C4-2B (cell line): ENCODE data around the gene ALDH1L1.

Experiments used
- ZFX ChIP-seq: fragments of 450-650 bp; IDR thresholded peaks from 2 replicates; pipeline ENCODE4 v1.6.1; 2017
- TF ChIP-seq, protein P1 (sequence below): fragments of 450-650 bp; conservative IDR thresholded peaks from 2 replicates; pipeline ENCODE4 v1.5.1; 2017; ENCODE audit warnings: mild to moderate bottlenecking

DNA sequence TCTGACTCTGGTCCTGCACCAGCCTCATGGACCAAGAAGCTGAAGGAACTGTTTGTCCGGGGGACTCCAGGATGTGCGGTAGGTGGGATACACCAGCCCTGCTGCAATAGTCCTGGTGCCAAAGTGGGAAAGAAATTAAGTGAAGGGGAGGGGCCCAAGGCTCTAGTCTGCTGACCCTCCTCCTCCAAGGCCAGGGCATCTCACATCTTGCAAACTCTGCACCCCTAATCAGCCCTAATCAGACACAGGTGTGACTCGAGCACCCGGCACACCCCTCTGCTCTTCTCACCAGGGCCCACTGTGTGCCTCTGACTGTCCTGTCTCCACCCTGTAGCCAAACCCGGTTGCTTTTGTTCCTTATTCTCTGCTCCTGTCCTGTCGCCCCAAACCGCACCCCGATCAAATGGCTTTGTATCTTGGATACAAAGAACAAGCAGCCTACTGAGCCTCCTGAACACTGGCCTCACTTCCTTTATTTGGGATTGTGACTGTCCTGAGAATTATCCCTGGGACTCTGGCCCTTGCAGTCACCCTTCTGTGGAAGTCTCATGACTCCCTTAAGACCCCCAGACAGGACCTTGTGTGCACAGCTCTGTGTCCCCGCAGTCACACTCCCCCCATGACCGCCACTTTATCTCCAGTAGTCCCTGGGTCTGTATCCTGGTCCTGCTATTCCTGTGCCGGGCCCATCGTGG lies 69.8 kb downstream of the ALDH1L1 start:
- TF ChIP-seq, protein P1, sequence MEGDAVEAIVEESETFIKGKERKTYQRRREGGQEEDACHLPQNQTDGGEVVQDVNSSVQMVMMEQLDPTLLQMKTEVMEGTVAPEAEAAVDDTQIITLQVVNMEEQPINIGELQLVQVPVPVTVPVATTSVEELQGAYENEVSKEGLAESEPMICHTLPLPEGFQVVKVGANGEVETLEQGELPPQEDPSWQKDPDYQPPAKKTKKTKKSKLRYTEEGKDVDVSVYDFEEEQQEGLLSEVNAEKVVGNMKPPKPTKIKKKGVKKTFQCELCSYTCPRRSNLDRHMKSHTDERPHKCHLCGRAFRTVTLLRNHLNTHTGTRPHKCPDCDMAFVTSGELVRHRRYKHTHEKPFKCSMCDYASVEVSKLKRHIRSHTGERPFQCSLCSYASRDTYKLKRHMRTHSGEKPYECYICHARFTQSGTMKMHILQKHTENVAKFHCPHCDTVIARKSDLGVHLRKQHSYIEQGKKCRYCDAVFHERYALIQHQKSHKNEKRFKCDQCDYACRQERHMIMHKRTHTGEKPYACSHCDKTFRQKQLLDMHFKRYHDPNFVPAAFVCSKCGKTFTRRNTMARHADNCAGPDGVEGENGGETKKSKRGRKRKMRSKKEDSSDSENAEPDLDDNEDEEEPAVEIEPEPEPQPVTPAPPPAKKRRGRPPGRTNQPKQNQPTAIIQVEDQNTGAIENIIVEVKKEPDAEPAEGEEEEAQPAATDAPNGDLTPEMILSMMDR, result no peak
- no peak for TF ChIP-seq ZFX
